AG08396 (cell line): ENCODE results near the gene TUBGCP3.

Source experiments
- DNase-seq: peaks from one replicate; pipeline ENCODE4 v3.0.0; 2012; ENCODE audit warnings: low spot score, mixed read lengths

The TUBGCP3 gene

GRCh38 chr13:112453207-112453829 lies 134.6 kb downstream of the TUBGCP3 start:
- DNase-seq: no peak

- no peak for DNase-seq
Observed at GRCh38 chr13:112452380-112453206, 135.4 kb downstream of the TUBGCP3 start.

- no peak for DNase-seq
Observed at GRCh38 chr13:112451512-112452379, 136.2 kb downstream of the TUBGCP3 start.

GRCh38 chr13:112450904-112451240 lies 137.1 kb downstream of the TUBGCP3 start:
- DNase-seq: no peak

- DNase-seq: no peak
Observed at GRCh38 chr13:112450118-112450903, 137.6 kb downstream of the TUBGCP3 start.

GRCh38 chr13:112449545-112449930 lies 138.4 kb downstream of the TUBGCP3 start:
- no peak for DNase-seq

- no peak for DNase-seq
Observed at GRCh38 chr13:112448621-112449544, 139.1 kb downstream of the TUBGCP3 start.

- no peak for DNase-seq
Observed at GRCh38 chr13:112447761-112448603, 140.0 kb downstream of the TUBGCP3 start.

GRCh38 chr13:112447306-112447705 lies 140.6 kb downstream of the TUBGCP3 start:
- no peak for DNase-seq

- peak; percentile 16 for DNase-seq
Observed at GRCh38 chr13:112446867-112447266, 141.1 kb downstream of the TUBGCP3 start.

GRCh38 chr13:112446347-112446861 lies 141.5 kb downstream of the TUBGCP3 start:
- DNase-seq: peak; percentile 20

GRCh38 chr13:112445411-112446271 lies 142.3 kb downstream of the TUBGCP3 start:
- peak; percentile 29 for DNase-seq

- DNase-seq: no peak
Observed at GRCh38 chr13:112444416-112445399, 143.2 kb downstream of the TUBGCP3 start.

- DNase-seq: peak; percentile 88
Observed at GRCh38 chr13:112443995-112444311, 144.0 kb downstream of the TUBGCP3 start.

- DNase-seq: peak; percentile 49
Observed at GRCh38 chr13:112443191-112443994, 144.6 kb downstream of the TUBGCP3 start.

- DNase-seq: peak; percentile 18
Observed at GRCh38 chr13:112442483-112443090, 145.4 kb downstream of the TUBGCP3 start.
